GM18511 (cell line): ENCODE measurements around the gene THSD7B.

ENCODE experiments used
- ATAC-seq: cut with Tn5 transposase; IDR thresholded peaks from one replicate; pipeline ENCODE4 v1.9.1; 2021; ENCODE audit warnings: mild to moderate bottlenecking, moderate library complexity; ENCODE audit not compliant: unreplicated experiment

The THSD7B gene

DNA sequence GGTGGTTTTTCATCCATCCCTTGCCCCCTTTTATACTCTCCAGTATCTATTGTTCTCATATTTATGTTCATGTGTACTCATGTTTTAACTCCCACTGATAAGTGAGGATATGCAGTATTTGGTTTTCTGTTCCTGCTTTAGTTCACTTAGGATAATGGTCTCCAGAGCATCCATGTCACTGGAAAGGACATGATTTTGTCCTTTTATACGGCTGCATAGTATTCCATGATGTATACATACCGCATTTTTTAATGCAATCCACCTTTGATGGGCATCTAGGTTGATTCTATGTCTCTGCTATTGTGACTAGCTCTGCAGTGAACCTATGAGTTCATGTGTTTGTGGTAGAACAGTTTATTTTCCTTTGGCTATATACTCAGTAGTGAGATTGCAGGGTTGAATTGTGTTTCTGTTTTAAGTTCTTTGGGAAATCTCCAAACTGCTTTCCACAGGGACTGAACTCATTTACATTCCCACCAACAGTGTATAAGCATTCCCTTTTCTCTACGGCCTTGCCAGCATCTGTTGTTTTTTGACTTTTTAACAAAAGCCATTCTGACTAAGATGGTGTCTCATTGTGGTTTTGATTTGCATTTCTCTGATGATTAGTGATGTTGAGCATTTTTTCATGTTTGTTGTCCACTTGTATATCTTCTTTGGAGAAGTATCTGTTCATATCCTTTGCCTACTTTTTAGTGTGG lies 420.2 kb downstream of the THSD7B start:
- no peak for ATAC-seq

GRCh38 chr2:137187216-137187615 lies 421.9 kb downstream of the THSD7B start:
- ATAC-seq = no peak

GRCh38 chr2:137190411-137191195 lies 425.3 kb downstream of the THSD7B start:
- no peak for ATAC-seq

GRCh38 chr2:137192366-137193310 lies 427.3 kb downstream of the THSD7B start:
- ATAC-seq = no peak

DNA sequence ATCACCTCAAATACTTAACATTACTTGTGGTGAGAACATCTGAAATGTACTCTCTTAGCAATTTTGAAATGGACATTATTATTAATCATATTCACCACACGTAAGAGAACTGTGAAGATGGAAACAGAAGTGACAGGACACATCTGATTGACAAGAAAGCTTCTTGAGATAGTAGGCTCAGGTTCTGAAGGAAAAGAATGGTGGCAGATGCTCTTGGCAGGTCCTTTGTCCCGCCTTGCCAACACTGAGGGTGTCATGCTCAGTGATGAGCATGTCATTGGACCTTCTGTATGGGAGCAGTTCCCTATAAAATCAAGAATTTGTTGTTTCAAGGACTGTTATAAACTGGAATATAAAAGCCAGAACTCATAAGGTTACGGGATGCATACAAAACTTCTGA lies 428.1 kb downstream of the THSD7B start:
- no peak for ATAC-seq

GRCh38 chr2:137194111-137194510 lies 428.8 kb downstream of the THSD7B start:
- no peak for ATAC-seq

- no peak for ATAC-seq
Measured at GRCh38 chr2:137199751-137200150, 434.4 kb downstream of the THSD7B start.

- ATAC-seq = no peak
Measured at GRCh38 chr2:137202318-137202717, 437.0 kb downstream of the THSD7B start.

DNA sequence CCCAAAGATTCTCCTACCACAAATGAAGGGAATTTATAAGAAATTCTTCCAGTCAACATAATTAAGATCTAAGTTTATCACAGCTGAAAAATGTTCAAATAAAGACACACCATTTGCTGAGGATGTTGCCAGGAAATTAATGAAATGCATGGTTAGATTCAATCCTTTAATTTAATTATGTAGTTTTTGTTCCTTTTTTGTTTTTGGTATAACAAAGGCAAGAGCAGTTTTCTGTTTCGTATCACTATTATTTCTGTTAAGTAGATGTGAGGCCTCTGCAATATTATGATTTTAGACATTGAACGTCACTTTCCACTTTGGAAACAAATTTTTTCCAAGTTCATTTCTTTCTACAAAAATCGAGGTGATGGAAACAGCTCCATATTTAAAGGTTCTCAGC lies 440.0 kb downstream of the THSD7B start:
- no peak for ATAC-seq

- ATAC-seq = no peak
Measured at GRCh38 chr2:137206069-137206468, 440.7 kb downstream of the THSD7B start.

- ATAC-seq = no peak
Measured at GRCh38 chr2:137207030-137207429, 441.7 kb downstream of the THSD7B start.

DNA sequence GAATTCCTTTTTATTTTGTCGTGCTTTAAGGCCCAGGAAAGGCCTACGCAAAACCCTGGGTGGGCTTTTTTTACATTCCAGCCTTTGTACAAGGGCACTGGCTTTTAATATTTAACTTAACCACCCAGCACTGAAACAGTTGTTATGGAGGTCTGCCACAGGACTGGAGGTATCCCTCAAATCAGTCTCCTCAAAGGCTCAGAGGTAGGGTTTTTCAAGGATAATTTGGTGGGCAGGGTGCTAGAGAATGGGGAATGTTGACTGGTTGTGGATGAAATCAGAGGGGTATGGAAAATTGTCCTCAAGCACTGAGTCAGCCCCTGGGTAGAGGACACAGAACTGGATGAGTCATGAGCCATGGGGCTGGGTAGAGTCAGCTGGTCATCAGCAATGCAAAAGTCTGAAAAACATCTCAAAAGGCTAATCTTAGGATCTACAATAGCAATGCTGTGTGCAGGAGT lies 443.1 kb downstream of the THSD7B start:
- no peak for ATAC-seq

DNA sequence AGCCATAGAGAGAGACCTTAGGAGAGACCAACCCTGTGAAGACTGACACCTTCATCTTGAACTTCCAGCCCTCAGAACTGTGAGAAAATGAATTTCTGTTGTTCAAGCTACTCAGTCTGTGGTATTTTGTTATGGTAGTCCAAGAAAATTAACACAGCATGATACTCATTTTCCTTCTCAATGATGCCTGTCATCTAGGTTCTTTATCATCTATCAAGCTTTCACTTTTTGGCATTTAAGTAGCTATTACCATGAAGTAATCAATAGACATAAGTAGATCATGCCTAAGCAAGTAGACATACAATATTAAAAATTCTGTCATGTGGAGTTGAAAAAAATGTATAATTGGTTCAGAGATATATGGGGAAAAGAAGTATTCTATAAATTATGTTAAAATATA lies 444.7 kb downstream of the THSD7B start:
- no peak for ATAC-seq

GRCh38 chr2:137211761-137212160 lies 446.4 kb downstream of the THSD7B start:
- ATAC-seq = no peak

GRCh38 chr2:137220438-137220993 lies 455.2 kb downstream of the THSD7B start:
- no peak for ATAC-seq

GRCh38 chr2:137221797-137222492 lies 456.6 kb downstream of the THSD7B start:
- ATAC-seq = peak; percentile 82

DNA sequence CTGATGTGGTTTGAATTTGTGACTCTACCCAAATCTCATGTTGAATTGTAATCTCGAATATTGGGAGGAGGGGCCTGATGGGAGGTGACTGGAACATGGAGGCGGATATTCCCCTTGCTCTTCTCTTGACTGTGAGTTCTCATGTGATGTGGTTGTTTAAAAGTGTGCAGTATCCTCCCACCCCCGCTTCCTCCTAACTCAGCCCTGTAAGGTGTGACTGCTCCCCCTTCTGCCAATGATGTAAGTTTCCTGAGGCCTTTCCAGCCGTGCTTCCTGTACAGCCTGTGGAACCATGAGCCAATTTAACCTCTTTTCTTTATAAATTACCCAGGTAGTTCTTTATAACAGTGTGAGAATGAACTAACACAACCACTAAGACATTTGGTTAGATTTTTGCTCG lies 458.4 kb downstream of the THSD7B start:
- ATAC-seq = no peak

DNA sequence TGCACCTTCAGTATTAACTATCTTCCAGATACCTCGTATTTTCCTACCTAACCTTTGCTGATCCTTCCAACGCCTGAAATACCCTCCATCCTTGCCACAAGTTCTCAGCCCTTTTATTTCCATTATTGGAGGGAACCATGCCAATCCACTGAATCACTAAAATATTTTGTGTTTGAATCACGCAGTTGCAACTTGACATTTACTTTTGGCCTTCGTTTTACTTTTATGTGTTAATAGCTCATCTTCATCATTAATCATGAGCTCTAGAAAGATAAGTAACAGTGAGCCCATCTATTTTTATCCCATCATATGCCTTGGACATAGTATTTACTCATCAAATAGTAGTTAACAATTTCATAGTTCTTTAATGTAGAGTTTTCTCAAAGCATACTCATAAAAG lies 463.2 kb downstream of the THSD7B start:
- no peak for ATAC-seq

DNA sequence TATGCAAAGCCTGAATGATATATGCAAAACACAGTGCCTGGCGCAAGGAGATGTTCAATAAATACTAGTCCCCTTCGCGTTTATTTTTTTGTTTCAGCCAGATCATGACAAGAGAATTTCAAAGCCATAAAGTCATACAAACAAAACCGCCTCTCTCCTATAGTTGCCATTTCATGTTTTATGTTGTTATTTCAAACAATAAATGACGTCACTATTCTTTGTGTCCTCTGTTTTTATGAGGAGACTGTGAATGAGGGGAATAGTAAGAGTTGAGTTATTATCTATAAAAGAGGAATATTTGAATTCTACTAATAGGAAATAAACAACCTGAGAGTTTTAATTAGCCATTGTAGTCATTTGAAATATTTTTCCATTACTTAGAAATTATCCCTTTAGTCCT lies 464.5 kb downstream of the THSD7B start:
- ATAC-seq = no peak

- no peak for ATAC-seq
Measured at GRCh38 chr2:137231628-137232027, 466.3 kb downstream of the THSD7B start.
